ENCODE measurements around the gene PCDHA10.

DNA sequence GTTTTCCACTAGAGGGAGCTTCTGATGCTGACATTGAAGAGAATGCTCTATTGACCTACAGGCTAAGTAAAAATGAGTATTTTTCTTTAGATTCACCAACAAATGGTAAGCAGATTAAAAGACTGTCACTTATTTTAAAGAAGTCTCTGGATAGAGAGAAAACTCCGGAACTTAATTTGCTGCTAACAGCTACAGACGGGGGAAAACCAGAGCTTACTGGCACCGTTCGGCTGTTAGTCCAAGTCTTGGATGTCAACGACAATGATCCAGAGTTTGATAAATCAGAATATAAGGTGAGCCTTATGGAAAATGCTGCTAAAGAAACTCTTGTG lies 13.8 kb downstream of the PCDHA10 start:
- TF ChIP-seq, protein P1, sequence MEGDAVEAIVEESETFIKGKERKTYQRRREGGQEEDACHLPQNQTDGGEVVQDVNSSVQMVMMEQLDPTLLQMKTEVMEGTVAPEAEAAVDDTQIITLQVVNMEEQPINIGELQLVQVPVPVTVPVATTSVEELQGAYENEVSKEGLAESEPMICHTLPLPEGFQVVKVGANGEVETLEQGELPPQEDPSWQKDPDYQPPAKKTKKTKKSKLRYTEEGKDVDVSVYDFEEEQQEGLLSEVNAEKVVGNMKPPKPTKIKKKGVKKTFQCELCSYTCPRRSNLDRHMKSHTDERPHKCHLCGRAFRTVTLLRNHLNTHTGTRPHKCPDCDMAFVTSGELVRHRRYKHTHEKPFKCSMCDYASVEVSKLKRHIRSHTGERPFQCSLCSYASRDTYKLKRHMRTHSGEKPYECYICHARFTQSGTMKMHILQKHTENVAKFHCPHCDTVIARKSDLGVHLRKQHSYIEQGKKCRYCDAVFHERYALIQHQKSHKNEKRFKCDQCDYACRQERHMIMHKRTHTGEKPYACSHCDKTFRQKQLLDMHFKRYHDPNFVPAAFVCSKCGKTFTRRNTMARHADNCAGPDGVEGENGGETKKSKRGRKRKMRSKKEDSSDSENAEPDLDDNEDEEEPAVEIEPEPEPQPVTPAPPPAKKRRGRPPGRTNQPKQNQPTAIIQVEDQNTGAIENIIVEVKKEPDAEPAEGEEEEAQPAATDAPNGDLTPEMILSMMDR (IDR thresholded peaks at IDR 0.05): peak; percentile 50
- no peak for TF ChIP-seq EZH2 (IDR thresholded peaks at IDR 0.05)
- TF ChIP-seq EZH2phosphoT487 (IDR thresholded peaks at IDR 0.05): no peak
